Kidney epithelial cell (primary cell): ENCODE results near the gene SLC13A5. TPM values are rescaled to one million over a fixed set of nuclear protein-coding genes. Genes with fewer than 3 reads are reported as not detected.

ENCODE experiments used
- DNase-seq: peaks from one replicate; pipeline ENCODE4 v3.0.0-alpha.2; 2010; ENCODE audit warnings: low read depth
- H3K27me3 ChIP-seq: 2 replicates; pipeline ENCODE4 v1.6.0; 2011; ENCODE audit warnings: low read length; ENCODE audit not compliant: control insufficient read depth, insufficient read depth
- H3K36me3 ChIP-seq: 2 replicates; pipeline ENCODE4 v1.5.1; 2011; ENCODE audit warnings: low read length; ENCODE audit not compliant: control insufficient read depth, insufficient read depth
- H3K4me3 ChIP-seq: 2 replicates; pipeline ENCODE4 v1.5.1; 2011; ENCODE audit warnings: low read depth, mild to moderate bottlenecking, control low read depth, low read length
- total RNA-seq: library from RNA; depleted of rRNA; stranded (reverse); fragments of >200 nt; gene quantifications from 2 replicates; pipeline ENCODE4 v1.2.3, GENCODE V29; 2015
- TF ChIP-seq, protein P1 (sequence below): IDR thresholded peaks from 2 replicates; pipeline ENCODE4 v1.5.1; 2011; ENCODE audit warnings: mild to moderate bottlenecking, moderate library complexity, low read length, control low read depth, inconsistent platforms; ENCODE audit not compliant: insufficient read depth, poor library complexity, severe bottlenecking

SLC13A5 gene
- total RNA-seq = 0.08 TPM in 1 of 2 replicates, not detected in the other

DNA sequence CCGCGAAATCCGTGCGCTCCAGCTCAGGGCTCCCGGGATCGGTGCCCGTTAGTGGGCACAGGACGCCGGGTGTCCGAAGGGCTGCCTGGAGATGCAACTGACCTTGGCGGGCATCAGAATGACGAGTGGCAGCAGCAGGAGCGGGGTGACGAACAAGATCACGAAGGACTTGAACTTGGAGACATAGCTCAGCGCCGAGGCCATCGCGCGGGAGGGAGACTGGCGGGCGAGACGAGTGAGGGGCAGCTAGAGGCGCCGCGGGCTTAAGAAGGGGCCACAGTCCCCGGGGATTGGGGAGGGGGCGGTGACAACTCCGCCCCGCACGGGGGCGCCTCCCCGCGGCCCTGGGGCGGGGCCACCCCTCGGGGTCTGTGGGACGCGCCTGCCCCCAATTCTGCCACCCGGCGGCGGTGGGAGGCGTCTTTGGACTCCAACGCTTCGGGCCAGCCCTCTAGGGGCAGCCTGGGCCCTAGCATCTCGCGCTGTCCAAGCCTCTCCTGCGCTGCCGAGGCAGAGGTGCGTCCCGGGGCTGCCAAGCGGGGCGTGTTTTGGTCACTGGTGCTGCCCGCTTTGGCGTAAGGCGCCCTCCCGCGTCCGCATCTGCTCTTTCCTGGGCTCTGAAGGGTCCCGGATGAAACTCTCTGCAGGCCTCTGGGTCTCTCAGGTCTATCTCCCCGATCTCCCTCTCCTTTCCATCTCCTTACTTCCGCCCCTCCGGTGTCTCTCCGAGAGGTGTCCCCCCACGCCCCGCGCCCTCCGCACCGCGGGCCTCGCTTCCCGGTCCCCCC, at the start of gene SLC13A5:
Gene SLC13A5, minus strand, starts transcription at position 240 of the 788 bp plus-strand sequence. Its CDS starts 36 bp downstream, at position 204.
- Histone ChIP-seq H3K4me3 (peak within 1 kb of the TSS; percentile 13), H3K27me3 (peaks cover 33% of the 10 kb centered on the region), H3K36me3 (no peaks in the 10 kb centered on the region)
- DNase-seq = no peak
- TF ChIP-seq, protein P1, sequence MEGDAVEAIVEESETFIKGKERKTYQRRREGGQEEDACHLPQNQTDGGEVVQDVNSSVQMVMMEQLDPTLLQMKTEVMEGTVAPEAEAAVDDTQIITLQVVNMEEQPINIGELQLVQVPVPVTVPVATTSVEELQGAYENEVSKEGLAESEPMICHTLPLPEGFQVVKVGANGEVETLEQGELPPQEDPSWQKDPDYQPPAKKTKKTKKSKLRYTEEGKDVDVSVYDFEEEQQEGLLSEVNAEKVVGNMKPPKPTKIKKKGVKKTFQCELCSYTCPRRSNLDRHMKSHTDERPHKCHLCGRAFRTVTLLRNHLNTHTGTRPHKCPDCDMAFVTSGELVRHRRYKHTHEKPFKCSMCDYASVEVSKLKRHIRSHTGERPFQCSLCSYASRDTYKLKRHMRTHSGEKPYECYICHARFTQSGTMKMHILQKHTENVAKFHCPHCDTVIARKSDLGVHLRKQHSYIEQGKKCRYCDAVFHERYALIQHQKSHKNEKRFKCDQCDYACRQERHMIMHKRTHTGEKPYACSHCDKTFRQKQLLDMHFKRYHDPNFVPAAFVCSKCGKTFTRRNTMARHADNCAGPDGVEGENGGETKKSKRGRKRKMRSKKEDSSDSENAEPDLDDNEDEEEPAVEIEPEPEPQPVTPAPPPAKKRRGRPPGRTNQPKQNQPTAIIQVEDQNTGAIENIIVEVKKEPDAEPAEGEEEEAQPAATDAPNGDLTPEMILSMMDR = peak; percentile 25

DNA sequence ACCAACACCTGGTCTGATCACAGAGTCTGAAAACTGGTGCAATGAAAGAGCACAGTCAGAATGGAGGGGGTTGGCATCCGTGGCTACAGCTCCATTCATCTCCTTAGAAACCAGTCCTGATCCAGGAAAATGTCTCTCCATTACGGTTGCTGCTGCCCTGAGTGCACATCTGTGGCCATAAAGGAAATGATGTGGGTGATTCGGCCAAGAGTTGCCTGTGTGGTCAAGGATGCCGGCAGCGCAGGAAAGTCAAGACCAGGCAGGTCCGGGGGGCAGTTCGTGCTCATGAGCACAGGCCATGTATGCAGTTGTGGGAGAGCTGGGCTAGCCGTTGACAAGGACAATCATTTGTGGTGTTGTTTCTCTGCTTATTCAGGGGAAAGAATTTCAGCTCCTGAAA, 48.6 kb upstream of the SLC13A5 start:
- Histone ChIP-seq H3K36me3 (no peaks in the 10 kb centered on the region), H3K27me3 (no peaks in the 10 kb centered on the region), H3K4me3 (no peak overlapping the region)
- TF ChIP-seq, protein P1 = no peak
- DNase-seq = no peak

DNA sequence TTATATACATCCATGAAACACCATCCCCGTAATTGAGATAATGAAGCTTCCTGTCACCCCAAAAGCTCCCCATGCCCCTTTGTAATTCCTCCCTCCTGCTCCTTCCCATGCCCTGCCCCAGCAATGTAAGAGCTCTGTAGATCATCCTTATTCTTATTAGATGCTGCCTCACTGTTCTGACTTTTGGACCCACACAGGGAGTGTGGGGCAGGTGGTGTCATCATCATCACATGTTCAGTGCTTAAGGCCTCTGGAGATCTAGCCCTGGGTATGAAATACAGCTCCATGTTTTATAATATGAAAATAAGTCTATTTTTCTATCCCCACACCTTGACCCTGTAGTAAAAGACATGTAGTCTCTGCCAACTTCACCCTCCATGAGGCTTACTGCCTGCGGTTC, 44.6 kb upstream of the SLC13A5 start:
- TF ChIP-seq, protein P1 = no peak
- Histone ChIP-seq H3K36me3 (no peaks in the 10 kb centered on the region), H3K27me3 (no peaks in the 10 kb centered on the region), H3K4me3 (no peak overlapping the region)
- no peak for DNase-seq

DNA sequence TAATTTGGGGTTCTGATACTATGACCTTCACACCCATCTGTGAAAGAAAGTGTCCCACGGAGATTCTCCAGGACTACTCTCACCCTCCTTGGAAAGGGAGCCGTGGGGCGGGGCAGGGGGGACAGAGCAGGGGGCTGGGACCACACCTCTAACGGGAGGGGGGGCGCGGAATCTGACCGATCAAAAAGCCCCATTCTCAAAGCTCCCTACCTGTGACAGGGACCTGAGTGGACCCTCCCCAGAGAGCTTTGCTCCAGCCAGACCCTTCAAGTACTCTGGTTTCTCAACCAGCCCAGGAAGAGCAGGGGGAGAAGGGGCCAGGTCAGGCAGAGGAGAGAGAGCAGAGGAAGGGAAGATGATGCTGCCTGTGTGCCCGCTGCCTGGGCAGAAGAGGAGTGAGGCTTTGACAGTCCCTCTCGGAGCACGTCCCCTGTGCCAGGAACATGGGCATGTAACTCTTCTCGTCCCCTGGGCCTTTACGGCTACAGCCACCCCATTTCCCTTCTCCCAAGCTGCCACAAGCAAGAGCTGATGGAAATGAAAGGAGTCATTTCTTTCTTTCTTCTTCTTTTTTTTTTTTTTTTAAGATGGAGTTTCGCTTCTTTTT, 43.4 kb upstream of the SLC13A5 start:
- H3K36me3 ChIP-seq = no peaks in the 10 kb centered on the region
- TF ChIP-seq, protein P1 = no peak
- DNase-seq = no peak
- H3K4me3 ChIP-seq = no peak overlapping the region
- H3K27me3 ChIP-seq = no peaks in the 10 kb centered on the region

DNA sequence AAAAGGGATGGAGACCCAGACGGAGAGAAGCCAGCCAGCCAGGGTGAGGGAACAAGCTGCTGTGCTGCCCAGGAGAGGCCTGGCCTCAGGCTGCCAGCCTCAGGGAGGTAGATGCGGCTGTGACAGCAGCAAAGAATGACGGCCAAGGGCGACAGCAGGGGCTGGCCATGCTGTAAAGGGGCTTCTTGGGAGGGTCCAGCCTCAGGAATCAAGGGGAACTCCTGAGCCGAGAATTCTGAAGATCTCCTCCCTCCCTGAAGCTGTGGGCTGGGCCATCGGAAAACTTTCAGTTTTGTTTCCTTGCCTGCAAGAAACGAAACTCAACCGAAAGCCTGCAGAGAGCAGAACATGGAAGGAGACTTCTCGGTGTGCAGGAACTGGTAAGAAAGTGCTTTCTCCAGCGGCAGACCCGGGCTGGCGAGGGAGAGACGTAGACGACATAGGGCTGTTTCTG, 42.6 kb upstream of the SLC13A5 start, which contains the start of gene XAF1:
Gene XAF1, plus strand, starts transcription at position 316 of the 454 bp plus-strand sequence. Its CDS starts 33 bp downstream, at position 349.
- no peak for DNase-seq
- TF ChIP-seq, protein P1 = no peak
- no peaks in the 10 kb centered on the region for H3K27me3 ChIP-seq
- no peak within 1 kb of the TSS for H3K4me3 ChIP-seq
- H3K36me3 ChIP-seq = no peaks in the 10 kb centered on the region
